HUDEP-2 (cell line): Measurements from ENCODE around the gene IQGAP2.
A peak's percentile ranks its signal among the peaks of the same experiment; 100 is the strongest.

Experiments used
- DNase-seq, 76 experiments: peaks; one replicate each; lab custom pipeline; 2025; ENCODE audit not compliant: unreplicated experiment in 76 of 76; lab: John Stamatoyannopoulos, UW

Gene IQGAP2

DNA sequence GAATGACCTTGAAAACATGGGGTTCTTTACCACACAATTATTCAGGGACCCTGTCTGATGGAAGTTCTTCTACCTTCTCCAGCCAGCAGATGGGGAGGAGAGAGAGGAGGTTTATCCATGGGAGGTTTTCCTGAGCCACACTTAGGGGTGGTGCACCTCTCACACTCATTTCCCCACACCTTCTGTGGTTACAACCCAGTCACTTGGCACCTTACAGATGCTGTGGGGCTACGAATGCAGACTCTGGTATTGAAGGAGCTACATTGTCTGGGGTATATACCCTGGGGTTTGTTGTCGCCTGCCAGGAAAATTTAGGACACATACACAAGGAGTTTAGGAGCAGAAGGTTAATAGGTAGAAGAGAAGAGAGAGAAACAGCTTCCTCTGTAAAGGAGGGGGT is 152.6 kb downstream of the IQGAP2 start:
- no peak for DNase-seq

- no peak for DNase-seq
Observed at GRCh38 chr5:76556511-76557221, 153.6 kb downstream of the IQGAP2 start.

DNA sequence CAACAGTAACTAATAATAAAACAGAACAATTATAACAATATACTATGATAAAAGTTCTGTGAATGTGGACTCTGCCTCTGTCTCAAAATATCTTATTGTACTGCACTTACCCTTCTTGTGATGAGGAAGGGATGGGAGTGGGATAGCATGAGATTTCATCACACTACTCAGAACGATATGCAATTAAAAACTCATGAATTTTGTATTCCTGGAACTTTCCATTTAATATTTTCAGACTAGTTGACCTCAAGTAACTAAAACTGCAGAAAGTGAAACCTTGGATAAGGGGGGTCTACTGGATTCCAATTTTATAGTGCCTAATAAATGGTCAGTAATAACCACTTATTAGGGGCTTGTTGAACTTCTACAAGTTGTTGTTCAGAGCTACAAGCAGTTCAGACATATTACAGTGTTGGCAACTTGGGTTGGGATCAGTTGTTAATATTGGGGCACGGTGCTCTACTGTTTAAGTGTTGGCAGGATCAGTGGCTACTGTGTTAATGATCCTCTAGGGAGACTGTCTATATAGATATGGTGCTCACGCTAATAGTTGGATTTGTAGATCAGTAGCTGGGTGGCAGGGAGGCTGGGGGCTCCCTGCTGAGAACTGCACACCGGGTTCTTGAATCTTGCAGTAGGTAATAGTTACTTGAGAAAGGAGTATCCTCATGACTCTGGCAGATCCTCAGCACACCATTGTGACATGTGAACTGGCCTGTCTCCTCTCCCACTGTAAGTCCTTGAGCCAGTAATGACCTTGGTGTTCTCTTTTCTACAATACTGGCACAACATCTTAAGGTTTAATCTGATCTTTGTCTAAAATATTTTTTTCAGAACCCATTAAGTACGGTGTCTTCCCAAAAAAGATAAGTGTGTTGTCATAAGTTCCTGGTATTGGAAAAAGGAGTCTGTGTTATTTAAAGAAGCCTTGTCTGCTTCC is 158.1 kb downstream of the IQGAP2 start:
- no peak for DNase-seq

DNA sequence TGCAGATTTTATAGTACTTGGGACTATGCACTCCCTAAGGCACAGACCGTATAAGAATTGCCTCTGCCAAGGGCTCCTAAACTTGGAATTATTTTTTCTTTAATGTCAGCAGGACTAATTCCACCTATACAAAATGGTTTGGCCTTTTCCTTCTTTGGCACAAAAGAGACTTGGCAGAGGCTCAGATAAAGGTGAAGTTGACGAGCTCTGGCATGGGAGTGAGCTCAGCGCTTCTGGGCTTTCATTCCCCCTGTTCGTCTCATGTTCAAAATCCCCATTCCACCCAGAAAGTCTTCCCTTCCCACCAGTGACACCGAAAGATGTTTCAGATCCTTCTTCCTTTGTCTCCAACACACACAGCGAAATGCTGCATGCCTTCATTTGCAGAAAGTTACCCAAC is 158.9 kb downstream of the IQGAP2 start:
- DNase-seq: no peak

- no peak for DNase-seq
Observed at GRCh38 chr5:76565009-76565408, 161.9 kb downstream of the IQGAP2 start.

GRCh38 chr5:76570153-76570552 is 167.1 kb downstream of the IQGAP2 start:
- DNase-seq: no peak

DNA sequence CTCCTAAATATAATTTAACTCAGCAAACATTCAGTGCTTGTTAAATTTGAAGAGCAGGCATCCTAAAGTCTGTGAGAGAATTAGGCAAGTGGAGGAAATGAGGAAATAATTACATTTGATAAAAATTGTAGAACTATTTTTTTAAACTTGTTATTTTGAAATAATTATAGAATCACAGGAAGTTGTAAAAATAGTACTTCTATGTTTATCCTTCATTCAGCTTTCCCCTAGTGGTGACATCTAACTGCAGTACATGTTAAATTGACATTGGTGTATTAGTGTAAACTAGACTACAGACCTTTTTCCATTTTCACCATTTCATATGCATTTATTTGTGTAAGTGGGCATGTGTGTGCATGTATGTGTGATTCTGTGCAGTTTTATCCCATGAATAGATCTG is 168.5 kb downstream of the IQGAP2 start:
- DNase-seq: no peak

- no peak for DNase-seq
Observed at GRCh38 chr5:76576450-76576849, 173.4 kb downstream of the IQGAP2 start.

DNA sequence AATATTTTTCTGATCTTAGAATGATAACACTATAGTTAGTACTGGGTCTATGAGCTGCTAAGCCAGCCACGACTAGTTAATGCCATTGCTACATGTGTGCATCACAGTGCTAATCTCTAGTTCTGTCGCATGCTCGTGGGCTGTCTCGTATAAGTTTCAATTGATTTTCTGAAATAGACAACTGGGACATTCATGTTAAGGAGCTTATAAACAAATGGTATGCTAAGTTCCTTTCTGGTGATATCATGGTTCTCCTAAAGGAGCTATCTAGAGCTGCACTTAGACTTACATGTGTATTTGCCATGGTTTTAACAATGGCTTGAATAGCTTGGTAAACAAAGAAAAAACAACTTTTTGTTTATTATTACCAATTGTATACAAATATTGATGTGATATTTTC is 173.9 kb downstream of the IQGAP2 start:
- DNase-seq: no peak

- no peak for DNase-seq
Observed at GRCh38 chr5:76579166-76579937, 176.3 kb downstream of the IQGAP2 start.

DNA sequence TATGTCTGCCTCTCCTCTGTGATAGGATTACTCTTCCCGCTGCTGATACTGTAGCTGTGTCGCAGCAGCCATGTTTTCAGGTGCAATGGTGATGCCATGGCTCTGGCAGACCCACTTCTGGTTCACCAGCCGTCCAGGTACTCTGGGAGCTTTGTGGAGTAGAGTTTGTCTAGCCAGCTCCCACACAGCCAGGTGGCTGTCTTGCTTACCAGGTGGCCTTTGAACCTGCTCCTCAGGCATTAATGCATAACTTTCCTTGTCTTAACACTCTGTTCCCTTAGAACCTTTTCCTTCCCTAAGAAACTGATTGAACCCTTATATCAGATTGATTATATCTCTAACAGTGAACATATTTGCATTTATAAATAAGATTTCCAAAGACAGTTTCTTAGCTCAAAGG is 177.9 kb downstream of the IQGAP2 start:
- DNase-seq: no peak

GRCh38 chr5:76582230-76583162 is 179.4 kb downstream of the IQGAP2 start:
- peak in 15 of 76 experiments; percentile 4 to 55 (median 22) for DNase-seq

DNA sequence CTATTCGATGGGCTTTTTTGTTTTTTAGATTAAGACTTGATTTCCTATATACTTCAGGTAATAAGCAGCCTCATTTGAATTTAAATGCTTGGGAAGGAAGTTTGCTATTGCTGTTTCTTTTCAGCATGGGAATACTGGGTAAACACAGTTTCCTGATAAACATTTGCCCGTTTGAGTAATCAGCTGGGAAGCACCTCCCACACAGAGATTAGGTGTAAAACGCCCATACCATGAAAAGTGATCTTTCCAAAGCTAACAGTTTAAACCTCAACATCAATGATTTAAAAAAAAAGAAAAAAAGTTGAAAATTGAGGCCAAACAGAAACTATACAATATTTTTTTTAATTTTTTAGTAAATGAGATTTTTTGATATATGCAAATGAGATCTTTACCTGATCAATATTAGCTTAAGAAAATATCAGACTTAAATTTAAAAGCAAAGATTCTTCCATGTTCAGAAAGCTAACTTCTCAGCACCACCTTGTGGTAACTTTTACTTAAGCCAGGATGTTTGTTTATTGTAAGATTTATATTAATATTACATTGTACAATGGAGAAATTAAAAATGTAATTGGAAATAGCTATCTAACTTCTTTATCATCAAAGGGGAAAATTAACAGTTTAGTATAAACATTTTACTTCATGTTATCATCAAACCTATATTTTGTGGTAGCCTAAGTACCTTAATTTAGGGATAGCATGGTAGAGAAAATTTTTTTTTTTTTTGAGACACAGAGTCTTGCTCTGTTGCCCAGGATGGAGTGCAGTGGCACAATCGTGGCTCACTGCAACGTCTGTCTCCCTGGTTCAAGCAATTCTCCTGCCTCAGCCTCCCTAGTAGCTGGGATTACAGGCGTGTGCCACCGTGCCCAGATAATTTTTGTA is 180.3 kb downstream of the IQGAP2 start:
- DNase-seq: peak in 5 of 76 experiments; percentile 8 to 31 (median 14)

DNA sequence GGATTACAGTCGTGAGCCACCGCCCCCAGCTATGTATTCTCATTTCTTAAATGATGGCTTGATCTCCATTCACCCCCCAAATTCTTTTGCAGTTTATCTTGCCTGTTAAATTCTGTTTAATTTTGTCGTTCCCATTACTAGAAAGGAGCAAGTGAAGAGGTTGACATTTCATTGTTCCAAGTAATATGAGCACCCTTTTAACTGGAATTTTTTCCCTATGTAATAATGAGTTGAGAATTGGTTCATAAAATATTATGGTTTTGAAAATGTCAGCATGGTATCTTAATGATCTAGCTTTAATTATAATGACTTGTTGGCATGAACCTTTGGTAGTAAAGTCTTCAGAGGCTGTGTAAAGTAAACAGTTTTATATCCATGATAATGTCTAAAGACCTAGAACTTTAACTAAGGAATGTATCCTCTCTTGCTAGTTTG is 182.7 kb downstream of the IQGAP2 start:
- DNase-seq: no peak

- DNase-seq: no peak
Observed at GRCh38 chr5:76586531-76586930, 183.4 kb downstream of the IQGAP2 start.

DNA sequence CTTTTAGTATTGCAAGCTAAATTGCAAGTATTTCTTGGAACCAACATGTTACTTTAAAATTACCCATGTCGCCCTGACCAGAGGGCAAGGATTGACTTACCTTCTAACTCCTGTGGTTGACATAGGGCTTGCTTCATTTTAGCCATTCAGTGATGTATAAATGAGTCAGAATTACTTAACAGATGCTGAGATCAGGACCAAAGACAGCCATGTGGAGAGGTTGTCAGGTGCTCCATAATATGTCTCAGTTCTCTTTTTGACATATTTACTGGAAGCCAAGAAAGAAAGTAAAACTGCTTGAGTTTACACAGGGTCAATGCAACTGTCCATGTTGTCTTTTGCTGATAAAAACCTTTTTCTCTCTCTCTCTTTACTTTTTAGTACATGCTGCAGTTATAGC is 186.9 kb downstream of the IQGAP2 start:
- DNase-seq: no peak

- DNase-seq: no peak
Observed at GRCh38 chr5:76591366-76591765, 188.3 kb downstream of the IQGAP2 start.

- DNase-seq: no peak
Observed at GRCh38 chr5:76592692-76593091, 189.6 kb downstream of the IQGAP2 start.

- DNase-seq: no peak
Observed at GRCh38 chr5:76594107-76594506, 191.0 kb downstream of the IQGAP2 start.
